GM19372 (cell line): Measurements from ENCODE around the gene DGKQ.
"Not testable (repeated sequence)": the region's sequence is repeated elsewhere in the genome, so short reads cannot be mapped to it uniquely, and the experiment has no call there.

Experiments used
- ATAC-seq: cut with Tn5 transposase; IDR thresholded peaks from one replicate; pipeline ENCODE4 v1.9.1; 2021; ENCODE audit warnings: mild to moderate bottlenecking, low read depth, moderate library complexity; ENCODE audit not compliant: unreplicated experiment

The DGKQ gene

DNA sequence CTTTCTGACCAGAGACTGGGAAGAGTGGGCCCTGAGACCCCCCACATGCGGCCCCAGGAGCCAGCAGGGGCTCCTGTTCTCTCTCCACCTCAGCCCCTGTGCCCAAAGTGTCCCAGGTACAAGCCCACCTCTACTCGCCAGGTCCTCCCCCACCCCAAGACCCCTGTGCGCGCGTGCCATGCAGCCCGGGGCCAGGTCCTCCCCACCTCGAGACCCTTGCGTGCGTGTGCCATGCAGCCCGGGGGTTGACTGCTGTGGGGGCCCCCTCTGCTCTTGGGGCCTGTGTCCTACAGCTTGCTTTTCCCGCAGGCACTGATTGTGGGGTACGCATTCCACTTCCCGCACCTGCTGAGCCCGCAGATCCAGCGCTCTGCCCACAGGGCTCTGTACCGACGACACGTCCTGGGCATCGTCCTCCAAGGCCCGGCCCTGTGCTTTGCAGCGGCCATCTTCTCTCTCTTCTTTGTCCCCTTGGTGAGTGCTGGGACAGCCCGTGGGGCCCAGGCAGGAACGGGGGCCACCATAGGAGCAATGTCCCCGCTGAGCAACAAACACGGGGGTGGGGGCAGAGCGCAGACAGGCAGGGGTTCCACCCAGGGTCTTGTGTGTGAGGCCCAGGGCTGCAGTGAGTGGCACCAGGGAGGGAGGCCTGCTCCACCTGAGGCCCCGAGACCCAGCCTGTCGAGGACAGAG lies 20.3 kb downstream of the DGKQ start:
- ATAC-seq = no peak

DNA sequence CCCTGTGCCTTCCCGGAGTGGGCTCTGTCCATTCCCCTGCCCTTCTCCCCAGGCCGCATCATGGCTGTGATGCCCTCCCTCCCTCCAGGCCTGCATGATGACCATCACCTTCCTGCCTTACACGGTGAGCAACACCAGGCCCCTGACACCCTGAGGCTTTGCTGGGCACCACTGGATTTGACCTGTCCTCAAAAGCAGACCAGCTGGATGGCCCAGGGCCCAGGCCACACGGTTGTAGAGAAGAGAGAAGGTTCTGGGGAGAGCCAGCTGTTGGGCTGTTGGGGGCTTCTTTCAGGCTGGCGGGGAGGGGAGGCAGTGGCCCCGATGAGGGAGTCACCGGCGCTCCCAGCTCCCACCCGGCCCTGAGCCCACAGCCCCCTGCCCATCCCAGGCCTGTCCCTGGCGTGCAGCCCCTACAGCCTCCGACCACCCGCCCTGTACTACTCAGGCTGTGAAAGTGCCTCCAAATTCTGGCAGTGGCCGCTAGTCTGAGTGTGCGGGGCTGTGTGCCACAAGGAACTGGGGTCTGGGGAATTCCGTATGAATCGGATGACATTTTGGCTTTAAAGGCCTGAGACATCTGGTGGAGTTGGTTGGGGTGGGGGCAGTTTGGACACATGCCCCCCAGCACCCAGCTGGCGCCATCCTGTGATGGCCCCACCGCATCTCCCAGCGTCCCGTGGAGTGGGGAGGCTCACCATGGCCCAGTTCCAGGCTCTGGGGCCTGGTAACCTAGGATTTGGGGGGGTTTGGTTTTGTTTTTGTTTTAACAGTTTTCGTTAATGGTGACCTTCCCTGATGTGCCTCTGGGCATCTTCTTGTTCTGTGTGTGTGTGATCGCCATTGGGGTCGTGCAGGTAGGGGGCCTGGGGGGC lies 21.5 kb downstream of the DGKQ start:
- no peak for ATAC-seq

DNA sequence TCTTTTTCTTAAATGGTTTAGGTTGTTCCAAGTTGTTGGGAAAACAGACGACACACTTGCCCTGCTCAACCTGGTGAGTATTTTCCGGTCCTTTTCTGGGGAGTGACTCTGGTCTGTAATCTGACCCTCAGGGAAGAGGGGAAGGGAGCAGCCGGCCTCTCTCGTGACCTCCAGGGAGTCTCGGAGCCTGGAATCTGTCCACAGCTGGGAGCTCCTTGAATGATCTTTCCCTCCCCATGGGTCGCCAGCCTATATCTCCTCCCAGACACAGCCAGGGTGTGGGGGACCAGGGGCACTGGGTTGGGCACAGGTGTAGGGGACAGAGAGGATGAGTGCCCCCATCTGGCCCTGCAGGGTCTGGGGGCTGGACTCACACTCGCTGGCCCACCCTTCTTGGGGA lies 22.2 kb downstream of the DGKQ start:
- no peak for ATAC-seq

DNA sequence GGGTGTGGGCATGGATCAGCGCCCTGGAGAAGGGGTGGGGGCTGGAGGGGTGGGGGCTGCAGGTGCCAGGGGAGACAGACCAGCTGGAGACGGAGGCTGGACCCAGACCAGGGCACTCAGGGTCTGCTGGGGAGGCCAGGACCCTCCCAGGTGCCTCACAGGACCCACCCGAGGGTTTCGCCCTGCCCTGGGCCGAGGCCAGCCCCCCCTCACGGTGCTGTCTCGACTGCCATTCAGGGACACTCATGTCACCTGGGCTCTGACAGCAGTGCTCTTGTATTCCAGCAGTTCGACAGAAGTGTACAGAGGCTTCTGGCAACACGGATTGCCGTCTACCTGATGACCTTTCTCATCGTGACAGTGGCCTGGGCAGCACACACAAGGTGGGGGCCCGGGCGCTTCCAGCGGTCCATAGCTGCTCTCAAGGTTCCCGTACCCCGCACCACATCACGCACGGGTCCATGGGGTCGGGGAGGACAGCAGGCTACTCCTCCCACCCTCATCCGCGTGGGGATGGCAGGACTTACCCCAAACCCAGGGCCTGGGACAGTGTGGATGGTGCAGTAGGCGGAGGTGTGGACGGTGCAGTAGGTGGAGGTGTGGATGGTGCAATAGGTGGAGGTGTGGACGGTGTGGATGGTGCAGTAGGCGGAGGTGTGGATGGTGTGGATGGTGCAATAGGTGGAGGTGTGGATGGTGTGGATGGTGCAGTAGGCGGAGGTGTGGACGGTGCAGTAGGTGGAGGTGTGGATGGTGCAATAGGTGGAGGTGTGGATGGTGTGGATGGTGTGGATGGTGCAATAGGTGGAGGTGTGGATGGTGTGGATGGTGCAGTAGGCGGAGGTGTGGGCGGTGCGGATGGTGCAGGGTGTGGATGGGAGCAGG lies 23.0 kb downstream of the DGKQ start:
- ATAC-seq = no peak

DNA sequence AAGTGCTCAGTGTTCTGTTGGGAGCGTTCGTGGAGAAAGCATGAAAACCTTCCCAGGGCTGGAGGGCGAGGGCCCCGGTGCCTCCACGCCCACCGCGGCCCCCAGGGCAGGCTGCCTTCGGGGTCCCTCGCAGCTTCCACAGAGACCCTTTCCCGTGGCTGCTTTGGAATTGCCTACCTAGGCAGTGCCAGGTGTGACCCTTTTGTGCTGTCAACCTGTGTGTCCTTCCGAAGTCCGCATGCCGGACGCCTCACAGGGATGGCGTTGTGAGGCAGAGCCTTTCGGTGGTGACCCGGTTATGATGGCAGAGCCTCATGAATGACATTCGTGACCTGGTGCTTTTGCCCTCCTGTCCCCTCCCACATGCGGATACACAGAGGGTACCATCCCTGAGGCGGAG lies 23.7 kb downstream of the DGKQ start:
- ATAC-seq = no peak

DNA sequence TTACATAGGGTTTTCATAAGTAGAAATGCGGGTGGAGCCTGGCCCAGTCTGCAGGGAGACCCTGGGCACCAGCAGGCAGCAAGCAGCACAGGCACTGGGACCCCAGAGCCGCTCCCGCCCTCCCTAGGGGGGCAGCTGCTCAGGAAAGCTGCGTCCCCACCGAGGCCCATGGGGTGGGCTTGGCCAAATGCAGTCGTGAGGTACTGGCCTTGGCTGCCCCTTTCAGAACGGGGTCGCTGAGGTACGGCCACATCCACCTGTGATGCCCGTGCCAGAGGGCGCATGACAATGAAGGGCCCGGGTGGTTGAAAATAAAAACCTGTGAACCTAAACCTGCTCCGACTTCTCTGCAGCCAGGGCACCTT lies 24.5 kb downstream of the DGKQ start:
- ATAC-seq = no peak

DNA sequence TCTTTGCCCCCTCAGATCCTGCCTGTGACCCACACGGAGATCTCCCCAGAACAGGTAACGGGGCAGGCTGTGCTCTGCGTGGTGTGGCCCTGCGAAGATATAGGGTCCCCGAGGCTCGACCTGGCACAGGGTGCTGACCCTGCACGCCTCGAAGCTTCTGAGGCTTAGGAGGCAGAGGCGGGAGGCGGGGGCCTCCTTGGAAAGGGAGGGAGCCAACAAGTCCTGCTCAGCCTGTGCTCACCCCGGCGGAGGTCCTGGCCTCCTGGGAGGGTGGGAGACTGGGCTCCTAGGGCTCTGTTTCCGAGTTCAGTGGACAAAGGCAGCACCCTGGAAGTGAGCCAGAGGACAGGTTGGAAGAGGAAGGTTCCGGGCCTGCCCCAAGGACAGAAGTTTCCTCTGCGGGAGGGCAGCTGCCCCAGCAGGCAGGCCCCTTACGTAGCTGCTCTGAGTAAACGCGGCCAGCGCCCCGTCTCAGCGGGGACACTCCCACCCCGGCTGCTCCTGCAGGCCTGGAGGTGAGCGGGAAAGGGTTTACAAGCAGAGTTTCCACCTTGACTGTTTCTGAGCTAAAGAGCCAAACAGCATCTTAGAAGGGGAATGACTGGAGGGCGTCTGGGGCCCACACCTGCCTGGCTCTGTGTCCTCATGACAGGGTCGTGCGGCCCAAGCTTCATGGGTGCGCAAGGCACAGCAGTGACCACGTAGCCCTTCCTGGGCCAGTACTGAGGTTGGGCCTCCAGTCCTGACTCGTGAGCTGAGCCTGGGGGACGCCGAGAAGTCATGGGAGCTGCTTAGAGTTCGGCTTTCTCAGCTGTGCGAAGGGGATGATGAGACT lies 25.1 kb downstream of the DGKQ start:
- no peak for ATAC-seq

DNA sequence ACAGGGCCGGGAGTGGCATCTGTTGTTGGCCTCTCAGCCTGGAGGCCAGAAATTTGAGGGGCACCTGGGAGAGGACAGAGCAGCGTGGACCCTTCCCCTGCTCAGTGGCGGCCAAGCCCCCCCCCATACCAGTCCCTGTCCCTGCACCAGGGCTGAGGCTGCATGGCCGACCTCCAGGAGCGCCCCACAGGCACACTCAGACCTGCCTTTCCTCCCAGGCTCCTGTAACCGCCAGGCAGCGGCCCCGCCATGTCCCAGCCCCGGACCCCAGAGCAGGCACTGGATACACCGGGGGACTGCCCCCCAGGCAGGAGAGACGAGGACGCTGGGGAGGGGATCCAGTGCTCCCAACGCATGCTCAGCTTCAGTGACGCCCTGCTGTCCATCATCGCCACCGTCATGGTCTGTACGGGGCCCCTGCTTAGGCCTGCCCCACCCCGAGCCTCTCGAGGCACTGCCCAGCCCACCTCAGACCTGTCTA lies 25.8 kb downstream of the DGKQ start:
- ATAC-seq = no peak

DNA sequence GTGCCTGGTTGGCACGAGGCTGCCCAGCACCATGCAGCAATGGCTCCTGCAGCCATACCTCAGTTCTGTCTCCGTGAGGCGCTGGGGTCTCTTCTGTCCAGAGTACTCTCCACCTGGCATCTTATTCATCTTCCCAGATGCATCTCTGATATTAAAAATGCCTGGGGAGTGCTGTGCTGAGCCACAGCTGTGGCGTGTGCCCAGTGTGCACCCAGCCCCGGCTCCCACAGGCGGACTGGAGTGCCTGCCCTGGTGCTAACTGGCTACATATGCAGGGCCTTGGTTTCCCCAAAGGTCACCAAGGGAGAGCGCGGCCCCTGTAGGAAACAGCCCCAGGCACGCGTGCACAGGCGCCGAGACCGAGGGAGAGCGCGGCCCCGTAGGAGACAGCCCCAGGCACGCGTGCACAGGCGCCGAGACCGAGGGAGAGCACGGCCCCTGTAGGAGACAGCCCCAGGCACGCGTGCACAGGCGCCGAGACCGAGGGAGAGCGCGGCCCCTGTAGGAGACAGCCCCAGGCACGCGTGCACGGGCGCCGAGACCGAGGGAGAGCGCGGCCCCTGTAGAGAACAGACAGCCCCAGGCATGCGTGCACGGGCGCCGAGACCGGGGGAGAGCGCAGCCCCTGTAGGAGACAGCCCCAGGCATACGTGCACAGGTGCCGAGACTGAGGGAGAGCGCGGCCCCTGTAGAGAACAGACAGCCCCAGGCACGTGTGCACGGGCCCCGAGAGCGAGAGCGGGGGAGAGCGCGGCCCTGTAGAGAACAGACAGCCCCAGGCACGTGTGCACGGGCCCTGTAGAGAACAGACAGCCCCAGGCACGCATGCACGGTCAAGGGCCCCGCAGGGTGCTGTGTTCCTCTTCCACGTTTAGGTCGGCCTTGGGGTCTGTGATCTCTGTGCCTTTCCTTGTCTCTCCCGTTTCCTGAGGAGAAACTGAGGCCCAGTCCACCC lies 26.6 kb downstream of the DGKQ start:
- ATAC-seq = no peak

DNA sequence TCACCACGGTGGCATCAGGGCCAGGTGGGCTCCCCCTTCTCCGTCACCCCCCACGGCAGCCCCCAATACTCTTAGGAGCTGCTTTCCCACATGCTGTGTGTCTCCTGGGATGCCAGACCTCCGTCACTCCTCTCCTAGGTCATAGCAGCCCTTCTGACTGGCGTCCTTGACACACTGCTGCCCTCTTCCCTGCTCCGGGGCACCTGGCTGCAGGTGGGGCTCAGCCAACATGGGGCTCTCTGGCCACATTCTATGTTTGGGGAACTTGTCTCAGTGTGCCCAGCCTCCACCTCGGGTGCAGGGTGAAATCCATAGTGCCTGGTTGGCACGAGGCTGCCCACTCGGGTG lies 27.3 kb downstream of the DGKQ start:
- ATAC-seq = no peak

DNA sequence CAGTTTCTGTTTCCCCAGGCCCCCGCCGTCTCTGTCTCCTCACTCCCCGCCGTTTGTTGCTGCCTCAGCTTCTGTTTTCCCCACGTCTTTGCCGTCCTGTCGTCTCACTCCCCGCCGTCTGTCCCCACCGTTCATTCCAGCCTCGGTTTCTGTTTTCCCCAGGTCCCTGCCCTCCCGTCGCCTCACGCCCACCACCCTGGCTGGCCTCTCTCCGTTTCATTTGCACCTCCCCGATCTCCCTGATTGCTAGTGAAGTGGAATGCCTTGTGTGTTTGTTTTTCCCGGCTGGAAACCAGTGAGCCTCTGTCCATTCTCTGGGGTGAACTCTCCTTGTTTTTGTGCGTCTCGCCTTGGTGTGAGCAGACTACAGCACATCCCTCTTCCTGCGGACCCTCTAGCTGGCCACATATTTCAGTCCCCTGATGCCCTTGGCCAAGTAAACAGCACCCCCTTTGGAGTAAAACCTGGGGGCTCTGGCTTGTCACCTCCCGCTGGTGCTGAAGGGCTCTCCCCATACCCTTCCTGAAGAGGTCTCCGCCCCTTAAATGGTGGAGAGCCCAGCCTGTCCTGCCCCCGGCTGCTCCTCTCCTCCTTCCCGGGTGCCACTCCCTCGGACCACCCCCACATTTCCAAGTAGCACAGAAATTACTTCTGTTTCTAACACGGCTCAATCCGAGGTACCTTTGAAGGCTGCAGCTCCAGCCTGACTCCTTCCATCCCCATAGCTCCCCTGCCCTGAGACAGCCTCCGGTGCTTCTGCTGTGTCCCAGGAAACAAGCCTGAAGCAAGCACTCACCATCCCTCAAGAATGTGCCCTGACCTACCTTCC lies 27.9 kb downstream of the DGKQ start:
- no peak for ATAC-seq

DNA sequence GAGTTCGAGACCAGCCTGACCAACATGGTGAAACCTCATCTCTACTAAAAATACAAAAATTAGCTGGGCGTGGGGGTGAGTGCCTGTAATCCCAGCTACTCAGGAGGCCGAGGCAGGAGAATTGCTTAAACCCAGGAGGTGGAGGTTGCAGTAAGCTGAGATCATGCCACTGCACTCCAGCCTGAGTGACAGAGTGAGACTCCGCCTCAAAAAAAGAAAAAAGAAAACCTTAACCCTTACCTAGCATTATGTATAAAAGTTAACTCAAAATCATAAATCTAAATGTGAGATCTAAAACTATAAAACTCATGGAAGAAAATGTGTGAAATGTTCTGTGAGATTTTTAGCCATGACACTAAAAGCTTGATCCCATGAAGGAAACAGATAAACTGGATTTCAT lies 33.9 kb downstream of the DGKQ start:
- ATAC-seq = not testable (repeated sequence)

DNA sequence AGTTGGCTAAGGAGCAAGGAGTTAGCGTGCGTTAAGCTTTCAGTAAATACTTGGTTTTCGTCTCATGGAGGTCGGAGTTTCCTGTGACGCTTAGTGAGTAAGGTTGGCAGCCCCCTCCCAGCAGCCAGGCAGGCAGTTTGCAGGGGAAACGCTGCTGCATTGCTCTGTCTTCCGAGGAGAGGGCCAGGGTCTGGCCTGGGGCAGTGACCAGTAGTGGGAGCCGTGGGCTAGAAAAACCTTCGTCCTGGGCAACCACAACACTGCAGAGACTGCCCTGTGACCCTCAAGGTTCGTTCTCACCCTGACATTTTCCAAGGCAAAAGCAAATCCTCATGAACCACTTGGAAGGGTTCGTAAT lies 40.7 kb downstream of the DGKQ start:
- no peak for ATAC-seq

DNA sequence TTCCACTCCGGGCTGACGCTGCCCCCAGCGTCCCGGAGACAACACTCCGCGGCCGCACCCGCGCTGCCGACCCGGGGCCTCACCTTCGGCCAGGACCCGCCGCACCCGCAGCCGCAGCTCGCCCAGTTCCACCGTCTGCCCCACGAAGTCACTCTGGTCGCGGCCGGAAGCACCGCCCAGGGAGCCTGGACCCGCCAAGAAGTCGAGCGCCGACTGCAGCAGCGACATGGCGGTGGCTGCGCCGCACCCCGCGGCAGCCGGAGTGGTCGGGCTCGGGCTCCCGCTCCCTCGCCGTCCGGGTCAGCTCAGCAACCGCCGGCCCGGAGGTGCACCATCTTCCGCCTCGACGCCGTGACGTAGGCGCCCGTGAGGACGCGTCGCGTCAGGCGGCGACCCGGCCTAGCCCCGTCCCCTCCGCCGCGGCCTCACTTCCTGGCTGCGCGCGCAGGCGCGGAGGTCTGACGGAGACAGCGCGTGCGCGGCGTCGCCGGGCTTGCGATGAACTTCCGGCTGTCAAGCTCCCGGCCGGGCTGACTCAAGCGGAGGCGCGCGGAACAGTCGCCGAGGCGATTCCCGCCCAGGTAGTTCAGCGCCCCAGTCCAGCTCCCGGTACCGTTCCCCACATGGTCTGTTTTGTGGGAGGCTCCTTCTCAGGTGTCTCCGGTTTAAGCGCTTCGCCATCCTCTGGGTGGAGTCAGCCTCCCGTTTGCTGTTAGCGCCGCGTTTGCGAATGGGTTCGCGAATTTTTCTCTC lies 41.2 kb downstream of the DGKQ start, which contains the start of the genes GAK and TMEM175:
Gene GAK, minus strand, starts transcription at position 357 of the 753 bp plus-strand sequence. Its CDS starts 129 bp downstream, at position 228.
Gene TMEM175, plus strand, starts transcription at position 501 of the 753 bp plus-strand sequence. CDS start 15,280 bp downstream, outside the sequence.
- peak; percentile 89 for ATAC-seq

DNA sequence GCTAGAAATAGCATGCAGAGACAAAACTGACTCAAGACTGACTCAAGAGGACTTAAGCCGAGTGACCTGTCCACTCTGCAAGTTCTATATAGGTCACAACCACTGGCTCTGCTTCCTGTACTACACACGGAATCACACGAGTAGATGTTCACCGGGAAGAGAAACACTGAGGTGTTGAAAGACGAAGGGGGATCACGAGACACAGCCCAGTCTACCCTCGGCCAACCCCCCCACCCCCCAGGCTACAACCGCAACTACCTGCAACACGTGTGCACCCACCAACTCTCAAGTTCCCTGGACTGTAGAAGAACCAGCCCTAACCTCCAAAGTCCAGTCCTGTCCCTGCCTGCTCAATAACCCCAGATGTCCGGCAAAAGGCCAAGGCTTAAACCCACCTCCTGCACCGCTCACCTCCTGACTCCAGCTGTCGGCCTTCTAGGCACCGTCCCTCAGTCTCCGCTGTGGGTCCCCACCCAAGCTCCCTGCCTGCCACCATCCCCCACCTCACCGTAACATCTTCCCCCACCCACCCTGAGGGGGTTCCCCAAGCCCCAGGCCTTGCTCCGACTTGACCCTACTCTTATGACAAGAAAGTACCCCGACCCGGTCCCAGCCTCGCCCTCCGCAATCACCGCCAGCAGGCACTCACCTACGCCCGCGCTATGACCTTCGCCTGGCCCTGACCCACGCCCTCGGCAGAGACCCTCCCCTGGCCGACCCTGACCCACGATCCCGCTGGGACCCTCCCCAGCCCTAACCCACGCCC lies 42.0 kb downstream of the DGKQ start:
- peak; percentile 1 for ATAC-seq

DNA sequence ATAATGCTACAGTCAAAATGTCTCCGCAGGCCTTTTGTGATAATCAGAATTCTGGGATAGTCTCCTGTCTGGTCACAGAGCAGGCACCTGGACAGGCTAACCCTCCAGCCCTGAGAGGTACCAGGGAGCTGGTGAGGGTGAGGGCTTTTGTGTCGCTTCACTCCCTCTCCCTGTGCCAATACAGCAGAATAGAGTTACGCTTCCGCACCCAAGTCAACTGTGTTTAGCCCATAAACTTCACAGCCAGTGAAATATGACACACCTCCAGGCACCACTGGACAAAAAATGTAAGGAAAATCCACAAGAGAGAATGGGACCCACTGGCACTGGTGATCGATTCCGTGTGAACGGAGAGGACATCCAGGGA lies 42.6 kb downstream of the DGKQ start:
- ATAC-seq = no peak
